H9 (cell line): Measurements from ENCODE around the gene PCBP4. TPM values are rescaled to one million over a fixed set of nuclear protein-coding genes. Genes with fewer than 3 reads are reported as not detected.

Source experiments
- DNase-seq: peaks from one replicate; pipeline ENCODE4 v3.0.0-alpha.2; 2017
- H2AFZ ChIP-seq: one replicate; pipeline ENCODE4 v1.6.1; 2013; ENCODE audit warnings: mild to moderate bottlenecking, low read length, control low read depth, moderate library complexity
- H2AK5ac ChIP-seq: 2 replicates; pipeline ENCODE4 v1.6.1; 2013; ENCODE audit warnings: low read length, control low read depth, mixed read lengths; ENCODE audit not compliant: insufficient read length
- H2BK120ac ChIP-seq: one replicate; pipeline ENCODE4 v1.6.1; 2013; ENCODE audit warnings: low read depth, mild to moderate bottlenecking, low read length, control low read depth, inconsistent platforms; ENCODE audit not compliant: poor library complexity, severe bottlenecking
- H2BK12ac ChIP-seq: 2 replicates; pipeline ENCODE4 v1.6.1; 2013; ENCODE audit warnings: low read length, control low read depth, mixed read lengths, low read depth; ENCODE audit not compliant: insufficient read length
- H2BK15ac ChIP-seq: 2 replicates; pipeline ENCODE4 v1.6.1; 2013; ENCODE audit warnings: low read depth, low read length, control low read depth
- H2BK20ac ChIP-seq: one replicate; pipeline ENCODE4 v1.6.1; 2013; ENCODE audit warnings: low read depth, mild to moderate bottlenecking, low read length, control low read depth, inconsistent platforms; ENCODE audit not compliant: poor library complexity, severe bottlenecking
- H2BK5ac ChIP-seq: 2 replicates; pipeline ENCODE4 v1.6.1; 2013; ENCODE audit warnings: low read length, control low read depth, mixed read lengths; ENCODE audit not compliant: insufficient read length
- H3K14ac ChIP-seq: 2 replicates; pipeline ENCODE4 v1.6.1; 2013; ENCODE audit warnings: low read length, control low read depth; ENCODE audit not compliant: insufficient read depth
- H3K18ac ChIP-seq: 2 replicates; pipeline ENCODE4 v1.6.1; 2013; ENCODE audit warnings: low read depth, mild to moderate bottlenecking, mixed read lengths, low read length, control low read depth; ENCODE audit not compliant: insufficient read length
- H3K23ac ChIP-seq: 2 replicates; pipeline ENCODE4 v1.6.1; 2013; ENCODE audit warnings: low read length, control low read depth, mixed read lengths, low read depth; ENCODE audit not compliant: insufficient read length
- H3K23me2 ChIP-seq: 2 replicates; pipeline ENCODE4 v1.6.1; 2013; ENCODE audit warnings: low read depth, mild to moderate bottlenecking, mixed read lengths, low read length, control low read depth; ENCODE audit not compliant: insufficient read length, poor library complexity, severe bottlenecking
- H3K27ac ChIP-seq: 2 replicates; pipeline ENCODE4 v1.5.1; 2013; ENCODE audit warnings: low read length, control low read depth, mixed read lengths, low read depth; ENCODE audit not compliant: insufficient read length
- H3K27me3 ChIP-seq: 2 replicates; pipeline ENCODE4 v1.6.1; 2013; ENCODE audit warnings: low read length, control low read depth, inconsistent platforms; ENCODE audit not compliant: insufficient read depth
- H3K4ac ChIP-seq: 2 replicates; pipeline ENCODE4 v1.6.1; 2013; ENCODE audit warnings: low read depth, mild to moderate bottlenecking, control low read depth, inconsistent platforms, low read length, moderate library complexity
- H3K4me1 ChIP-seq: 2 replicates; pipeline ENCODE4 v1.6.1; 2013; ENCODE audit warnings: low read length, control low read depth, inconsistent platforms; ENCODE audit not compliant: insufficient read depth
- H3K4me2 ChIP-seq: 2 replicates; pipeline ENCODE4 v1.6.1; 2013; ENCODE audit warnings: low read length, control low read depth, mixed read lengths; ENCODE audit not compliant: insufficient read length, insufficient read depth
- H3K56ac ChIP-seq: 2 replicates; pipeline ENCODE4 v1.6.1; 2013; ENCODE audit warnings: low read depth, mild to moderate bottlenecking, mixed read lengths, low read length, control low read depth; ENCODE audit not compliant: insufficient read length
- H3K79me1 ChIP-seq: 2 replicates; pipeline ENCODE4 v1.6.1; 2013; ENCODE audit warnings: low read depth, mild to moderate bottlenecking, moderate library complexity, low read length, control low read depth, inconsistent platforms; ENCODE audit not compliant: insufficient read depth, poor library complexity, severe bottlenecking
- H3K79me2 ChIP-seq: 2 replicates; pipeline ENCODE4 v1.6.1; 2013; ENCODE audit warnings: low read length, control low read depth, inconsistent platforms; ENCODE audit not compliant: insufficient read depth
- H3K9ac ChIP-seq: 2 replicates; pipeline ENCODE4 v1.6.1; 2013; ENCODE audit warnings: low read length, control low read depth, mixed read lengths; ENCODE audit not compliant: insufficient read length; ENCODE audit errors: extremely low read depth
- H3K9me3 ChIP-seq: one replicate; pipeline ENCODE4 v1.6.1; 2013; ENCODE audit warnings: low read depth, low read length, inconsistent platforms; ENCODE audit not compliant: control insufficient read depth
- H3T11ph ChIP-seq: one replicate; pipeline ENCODE4 v1.6.1; 2013; ENCODE audit warnings: mild to moderate bottlenecking, low read length, control low read depth, inconsistent platforms
- H4K20me1 ChIP-seq: one replicate; pipeline ENCODE4 v1.6.1; 2013; ENCODE audit not compliant: control insufficient read depth, insufficient read length, insufficient read depth
- H4K5ac ChIP-seq: 2 replicates; pipeline ENCODE4 v1.6.1; 2013; ENCODE audit warnings: low read depth, mild to moderate bottlenecking, mixed read lengths, low read length, control low read depth; ENCODE audit not compliant: insufficient read length
- H4K8ac ChIP-seq: replicated peaks from 2 replicates; pipeline ENCODE4 v1.6.1; 2013; ENCODE audit warnings: low read length, control low read depth, mixed read lengths, low read depth; ENCODE audit not compliant: insufficient read length
- H4K91ac ChIP-seq: 2 replicates; pipeline ENCODE4 v1.6.1; 2013; ENCODE audit warnings: low read depth, mild to moderate bottlenecking, moderate library complexity, mixed read lengths, low read length, control low read depth; ENCODE audit not compliant: insufficient read length
- H3K27ac Mint-ChIP-seq, 3 experiments: 2 replicates in 2 of 3; 3 replicates in 1 of 3; pipeline ENCODE4 v1.8.0; 2020 to 2021; ENCODE audit warnings: mixed read lengths in 3 of 3, mild to moderate bottlenecking in 1 of 3, moderate library complexity in 1 of 3
- H3K27me3 Mint-ChIP-seq: 2 replicates; pipeline ENCODE4 v1.8.0; 2021; ENCODE audit warnings: low read depth, mild to moderate bottlenecking, moderate library complexity, mixed read lengths
- H3K36me3 Mint-ChIP-seq, 3 experiments: 2 replicates in 2 of 3; 3 replicates in 1 of 3; pipeline ENCODE4 v1.8.0; 2020 to 2021; ENCODE audit warnings: low read depth in 3 of 3, mixed read lengths in 3 of 3; ENCODE audit not compliant: insufficient read depth in 1 of 3
- H3K4me1 Mint-ChIP-seq, 2 experiments: 2 replicates each; pipeline ENCODE4 v1.8.0; 2020; ENCODE audit warnings: mixed read lengths in 2 of 2
- H3K4me3 Mint-ChIP-seq, 2 experiments: 2 replicates in 1 of 2; 3 replicates in 1 of 2; pipeline ENCODE4 v1.8.0; 2020 to 2021; ENCODE audit warnings: mild to moderate bottlenecking in 2 of 2, mixed read lengths in 2 of 2, moderate library complexity in 1 of 2
- H3K9me3 Mint-ChIP-seq, 2 experiments: 2 replicates in 1 of 2; 3 replicates in 1 of 2; pipeline ENCODE4 v1.8.0; 2020; ENCODE audit warnings: mild to moderate bottlenecking in 2 of 2, mixed read lengths in 2 of 2, moderate library complexity in 1 of 2
- CTCF ChIP-seq: fragments of 200-600 bp; sonication (generic); conservative IDR thresholded peaks from 3 replicates; pipeline ENCODE4 v1.8.0; 2021; ENCODE audit warnings: antibody characterized with exemption, mild to moderate bottlenecking
- WGBS: extraction: QIAGEN DNeasy Blood & Tissue Kit; methylation state at CpG from one replicate; pipeline ENCODE4 v1.1.7; 2013; ENCODE audit warnings: missing lambda C conversion rate, low lambda C conversion rate, mixed read lengths; ENCODE audit not compliant: insufficient read length; ENCODE audit errors: extremely low coverage; 5-methylcytosine and 5-hydroxymethylcytosine counted together
- total RNA-seq: library from RNA; stranded (reverse); gene quantifications from 2 replicates; pipeline ENCODE4 v1.2.1, GENCODE V29; 2021

PCBP4 gene
- total RNA-seq, 1 experiment from 2014 or later: 24.6 TPM

- H3K56ac ChIP-seq: no peak overlapping the region
- no peak overlapping the region for H4K5ac ChIP-seq
- no peaks in the 10 kb centered on the region for H3K9me3 ChIP-seq
- WGBS: no CpG with 5 or more reads among the region's 10 CpGs
- no peak overlapping the region for H3T11ph ChIP-seq
- H3K4me1 ChIP-seq: no peaks in the 10 kb centered on the region
- Mint-ChIP-seq H3K36me3 (no peaks in the 10 kb centered on the region), H3K4me3 (no peak overlapping the region), H3K27me3 (peaks cover 96% of the 10 kb centered on the region), H3K4me1 (no peaks in the 10 kb centered on the region), H3K9me3 (no peaks in the 10 kb centered on the region), H3K27ac (no peak overlapping the region)
- peaks cover 6% of the 10 kb centered on the region for H4K20me1 ChIP-seq
- no peaks in the 10 kb centered on the region for H3K79me1 ChIP-seq
- no peak overlapping the region for H3K4me2 ChIP-seq
- no peak overlapping the region for H2AK5ac ChIP-seq
- H2BK5ac ChIP-seq: no peak overlapping the region
- no peak overlapping the region for H3K14ac ChIP-seq
- no peak overlapping the region for H3K27ac ChIP-seq
- no peak overlapping the region for H3K18ac ChIP-seq
- no peak overlapping the region for H2AFZ ChIP-seq
- H4K91ac ChIP-seq: no peak overlapping the region
- H4K8ac ChIP-seq: no peak overlapping the region
- H2BK20ac ChIP-seq: no peak overlapping the region
- H3K9ac ChIP-seq: no peak overlapping the region
- H3K23ac ChIP-seq: no peak overlapping the region
- no peak for TF ChIP-seq CTCF
- H3K27me3 ChIP-seq: peaks cover under 1% of the 10 kb centered on the region; the same call in 1 of the 2 replicates
- no peak overlapping the region for H2BK12ac ChIP-seq
- H3K79me2 ChIP-seq: no peaks in the 10 kb centered on the region
- H2BK15ac ChIP-seq: no peak overlapping the region
- DNase-seq: no peak
- H3K4ac ChIP-seq: no peak overlapping the region
- peaks cover 2% of the 10 kb centered on the region for H3K23me2 ChIP-seq
- no peak overlapping the region for H2BK120ac ChIP-seq
Observed at GRCh38 chr3:51948016-51948580, 19.2 kb downstream of the PCBP4 start.
